GM18867 (cell line): ENCODE measurements around the gene MDP1.
"Not testable (repeated sequence)": the region's sequence is repeated elsewhere in the genome, so short reads cannot be mapped to it uniquely, and the experiment has no call there.

Source experiments
- ATAC-seq: cut with Tn5 transposase; IDR thresholded peaks from one replicate; pipeline ENCODE4 v1.9.1; 2021; ENCODE audit warnings: mild to moderate bottlenecking, moderate library complexity; ENCODE audit not compliant: unreplicated experiment

The MDP1 gene

GRCh38 chr14:24232121-24232644 lies 16.3 kb upstream of the MDP1 start, which contains the start of gene NEDD8:
NEDD8 (minus strand) TSS chr14:24232367; CDS start chr14:24232267, 100 bp downstream.
- peak; percentile 72 for ATAC-seq

- ATAC-seq, result peak; percentile 18
Observed at GRCh38 chr14:24231263-24232120, 15.6 kb upstream of the MDP1 start.

GRCh38 chr14:24228902-24229301 lies 13.0 kb upstream of the MDP1 start:
- ATAC-seq, result no peak

- no peak for ATAC-seq
Observed at GRCh38 chr14:24226473-24226872, 10.6 kb upstream of the MDP1 start.

GRCh38 chr14:24224618-24225071 lies 8.8 kb upstream of the MDP1 start:
- no peak for ATAC-seq

- ATAC-seq, result not testable (repeated sequence)
Observed at GRCh38 chr14:24222987-24223386, 7.1 kb upstream of the MDP1 start.

- no peak for ATAC-seq
Observed at GRCh38 chr14:24219521-24219920, 3.7 kb upstream of the MDP1 start.

- ATAC-seq, result no peak
Observed at GRCh38 chr14:24219080-24219479, 3.2 kb upstream of the MDP1 start.

GRCh38 chr14:24216876-24217275 lies 1.0 kb upstream of the MDP1 start:
- ATAC-seq, result not testable (repeated sequence)

- ATAC-seq, result no peak
Observed at GRCh38 chr14:24216345-24216699, 456 bp upstream of the MDP1 start.

GRCh38 chr14:24213866-24214662 lies 1.8 kb downstream of the MDP1 start:
- no peak for ATAC-seq

- ATAC-seq, result peak; percentile 81
Observed at GRCh38 chr14:24212924-24213865, 2.7 kb downstream of the MDP1 start, which contains the start of gene CHMP4A. CHMP4A (minus strand) TSS chr14:24213488; CDS start chr14:24213439, 49 bp downstream.

GRCh38 chr14:24211311-24211710 lies 4.6 kb downstream of the MDP1 start:
- no peak for ATAC-seq

- ATAC-seq, result no peak
Observed at GRCh38 chr14:24207625-24208024, 8.2 kb downstream of the MDP1 start.

GRCh38 chr14:24207104-24207551 lies 8.7 kb downstream of the MDP1 start:
- no peak for ATAC-seq

- ATAC-seq, result no peak
Observed at GRCh38 chr14:24206260-24207103, 9.4 kb downstream of the MDP1 start.

- no peak for ATAC-seq
Observed at GRCh38 chr14:24204163-24205146, 11.4 kb downstream of the MDP1 start.

- ATAC-seq, result not testable (repeated sequence)
Observed at GRCh38 chr14:24203249-24203886, 12.5 kb downstream of the MDP1 start.
